ENCODE results near the gene TEX26.

Gene TEX26

GRCh38 chr13:30982506-30982905, 50.0 kb downstream of the TEX26 start:
- DNase-seq = no peak

GRCh38 chr13:30982906-30983305, 50.5 kb downstream of the TEX26 start:
- DNase-seq = no peak

GRCh38 chr13:30983431-30983830, 51.0 kb downstream of the TEX26 start:
- no peak for DNase-seq

GRCh38 chr13:30984620-30985019, 52.2 kb downstream of the TEX26 start:
- DNase-seq = no peak

- DNase-seq = no peak
These were observed 53.3 kb downstream of the TEX26 start for GRCh38 chr13:30985637-30986205.

GRCh38 chr13:30991184-30991583, 58.7 kb downstream of the TEX26 start:
- DNase-seq = no peak

GRCh38 chr13:30991922-30992321, 59.5 kb downstream of the TEX26 start:
- no peak for DNase-seq

- DNase-seq = no peak
These were observed 62.9 kb downstream of the TEX26 start for GRCh38 chr13:30995331-30995730.

- no peak for DNase-seq
These were observed 65.2 kb downstream of the TEX26 start for GRCh38 chr13:30997697-30998096.

- DNase-seq = peak; percentile 81
These were observed 66.0 kb downstream of the TEX26 start for GRCh38 chr13:30998136-30999088.

- no peak for DNase-seq
These were observed 68.4 kb downstream of the TEX26 start for GRCh38 chr13:31000889-31001288.

- DNase-seq = no peak
These were observed 69.2 kb downstream of the TEX26 start for GRCh38 chr13:31001647-31002046.

GRCh38 chr13:31005066-31005465, 72.6 kb downstream of the TEX26 start:
- no peak for DNase-seq

GRCh38 chr13:31007417-31007816, 75.0 kb downstream of the TEX26 start:
- no peak for DNase-seq

- no peak for DNase-seq
These were observed 76.1 kb downstream of the TEX26 start for GRCh38 chr13:31008400-31009115.

GRCh38 chr13:31009166-31009565, 76.7 kb downstream of the TEX26 start:
- DNase-seq = no peak

- DNase-seq = no peak
These were observed 77.8 kb downstream of the TEX26 start for GRCh38 chr13:31010296-31010695.

- no peak for DNase-seq
These were observed 78.9 kb downstream of the TEX26 start for GRCh38 chr13:31011193-31011860.

- DNase-seq = no peak
These were observed 79.6 kb downstream of the TEX26 start for GRCh38 chr13:31011901-31012654.

- no peak for DNase-seq
These were observed 80.2 kb downstream of the TEX26 start for GRCh38 chr13:31012655-31013024.

- DNase-seq = no peak
These were observed 82.0 kb downstream of the TEX26 start for GRCh38 chr13:31014456-31014855.

GRCh38 chr13:31015199-31015598, 82.7 kb downstream of the TEX26 start:
- no peak for DNase-seq

Measured in NCI-H748 treated with DMSO at 0.1 percent for 48 hours (cell line).